ENCODE measurements around the gene MCOLN1.

Gene MCOLN1

GRCh38 chr19:7579182-7579581 is 56.8 kb downstream of the MCOLN1 start:
- DNase-seq, result no peak

- DNase-seq, result no peak
Measured at GRCh38 chr19:7582446-7582845, 60.0 kb downstream of the MCOLN1 start.

Data from NCI-H1105 treated with DMSO at 0.1 percent for 48 hours (cell line).